ENCODE results near the gene IKBIP. TPM values are rescaled to one million over a fixed set of nuclear protein-coding genes. Genes with fewer than 3 reads are reported as not detected.

IKBIP gene
- total RNA-seq, 4 donors from 2014 or later: 13.2 to 28.4 (median 24.7) TPM

GRCh38 chr12:98674841-98675240 is 30.3 kb upstream of the IKBIP start:
- no peak for TF ChIP-seq CTCF (IDR thresholded peaks at IDR 0.05; ENCODE audit: low read depth)

GRCh38 chr12:98671459-98671858 is 26.9 kb upstream of the IKBIP start:
- TF ChIP-seq CTCF (IDR thresholded peaks at IDR 0.05; ENCODE audit: low read depth): no peak

- TF ChIP-seq CTCF (IDR thresholded peaks at IDR 0.05; ENCODE audit: low read depth): no peak
These were observed 25.2 kb upstream of the IKBIP start for GRCh38 chr12:98669751-98670150.

GRCh38 chr12:98660521-98660920 is 15.9 kb upstream of the IKBIP start:
- TF ChIP-seq CTCF (IDR thresholded peaks at IDR 0.05; ENCODE audit: low read depth): no peak

- no peak for TF ChIP-seq CTCF (IDR thresholded peaks at IDR 0.05; ENCODE audit: low read depth)
These were observed 11.9 kb upstream of the IKBIP start for GRCh38 chr12:98656289-98657101.

GRCh38 chr12:98653866-98654493 is 9.4 kb upstream of the IKBIP start:
- TF ChIP-seq CTCF (IDR thresholded peaks at IDR 0.05; ENCODE audit: low read depth): no peak

GRCh38 chr12:98651328-98651727 is 6.7 kb upstream of the IKBIP start:
- TF ChIP-seq CTCF (IDR thresholded peaks at IDR 0.05; ENCODE audit: low read depth): no peak

All from subcutaneous adipose tissue (tissue), 4 donors.